Astrocyte (in vitro differentiated cells and primary cell): Measurements from ENCODE around the gene EIF1AD. TPM values are rescaled to one million over a fixed set of nuclear protein-coding genes. Genes with fewer than 3 reads are reported as not detected.

Source experiments
- DNase-seq: peaks from one replicate; pipeline ENCODE4 v3.0.0-alpha.2; 2010; ENCODE audit warnings: low read depth
- FAIRE-seq: peaks from 2 replicates; lab custom pipeline; 2011; peaks lifted over from hg19 to GRCh38; lab: Jason Lieb, UNC
- H2AFZ ChIP-seq: 2 replicates; pipeline ENCODE4 v1.6.0; 2012; ENCODE audit warnings: low read depth, low read length, inconsistent platforms
- H3K27ac ChIP-seq: 2 replicates; pipeline ENCODE4 v1.5.1; 2011; ENCODE audit warnings: low read depth, low read length, inconsistent platforms
- H3K27me3 ChIP-seq: 2 replicates; pipeline ENCODE4 v1.6.0; 2011; ENCODE audit warnings: low read length, inconsistent platforms; ENCODE audit not compliant: insufficient read depth
- H3K36me3 ChIP-seq: 2 replicates; pipeline ENCODE4 v1.5.1; 2011; ENCODE audit warnings: low read length, inconsistent platforms; ENCODE audit not compliant: insufficient read depth
- H3K4me1 ChIP-seq: 2 replicates; pipeline ENCODE4 v1.5.1; 2011; ENCODE audit warnings: low read length, inconsistent platforms; ENCODE audit not compliant: insufficient read depth
- H3K4me2 ChIP-seq: 2 replicates; pipeline ENCODE4 v1.6.0; 2012; ENCODE audit warnings: low read length, inconsistent platforms
- H3K4me3 ChIP-seq: 2 replicates; pipeline ENCODE4 v1.5.1; 2011; ENCODE audit warnings: low read depth, mild to moderate bottlenecking, low read length, inconsistent platforms; ENCODE audit not compliant: insufficient read depth
- H3K79me2 ChIP-seq: 2 replicates; pipeline ENCODE4 v1.6.0; 2012; ENCODE audit warnings: mild to moderate bottlenecking, low read length, inconsistent platforms; ENCODE audit not compliant: insufficient read depth
- H3K9ac ChIP-seq: 2 replicates; pipeline ENCODE4 v1.6.0; 2012; ENCODE audit warnings: mild to moderate bottlenecking, low read length, inconsistent platforms
- H3K9me3 ChIP-seq: 2 replicates; pipeline ENCODE4 v1.5.1; 2012; ENCODE audit warnings: low read depth, mild to moderate bottlenecking, low read length, inconsistent platforms; ENCODE audit not compliant: insufficient read depth
- H4K20me1 ChIP-seq: 2 replicates; pipeline ENCODE4 v1.6.0; 2012; ENCODE audit warnings: low read length, inconsistent platforms; ENCODE audit not compliant: insufficient read depth
- H3K27ac Mint-ChIP-seq: one replicate; pipeline ENCODE4 v1.8.0; 2021; ENCODE audit warnings: mild to moderate bottlenecking, mixed read lengths; ENCODE audit not compliant: unreplicated experiment
- H3K27me3 Mint-ChIP-seq: one replicate; pipeline ENCODE4 v1.8.0; 2021; ENCODE audit warnings: low read depth, mixed read lengths; ENCODE audit not compliant: unreplicated experiment
- H3K36me3 Mint-ChIP-seq: one replicate; pipeline ENCODE4 v1.8.0; 2021; ENCODE audit warnings: low read depth, mixed read lengths; ENCODE audit not compliant: unreplicated experiment
- H3K4me1 Mint-ChIP-seq: one replicate; pipeline ENCODE4 v1.8.0; 2021; ENCODE audit warnings: low read depth, mixed read lengths; ENCODE audit not compliant: unreplicated experiment
- H3K4me3 Mint-ChIP-seq: one replicate; pipeline ENCODE4 v1.8.0; 2021; ENCODE audit warnings: mild to moderate bottlenecking, moderate library complexity, mixed read lengths; ENCODE audit not compliant: unreplicated experiment
- H3K9me3 Mint-ChIP-seq: one replicate; pipeline ENCODE4 v1.8.0; 2021; ENCODE audit warnings: mild to moderate bottlenecking, mixed read lengths; ENCODE audit not compliant: unreplicated experiment
- EZH2 ChIP-seq: IDR thresholded peaks from 2 replicates; pipeline ENCODE4 v1.6.1; 2012; ENCODE audit warnings: mild to moderate bottlenecking, low read length, inconsistent platforms; ENCODE audit not compliant: insufficient read depth
- total RNA-seq: library from RNA; stranded (reverse); gene quantifications from 2 replicates; pipeline ENCODE4 v1.2.1, GENCODE V29; 2021
- TF ChIP-seq, protein P1 (sequence below): IDR thresholded peaks from 2 replicates; pipeline ENCODE4 v1.5.1; 2011; ENCODE audit warnings: low read depth, mild to moderate bottlenecking, inconsistent platforms, low read length, moderate library complexity; ENCODE audit not compliant: insufficient read depth

EIF1AD gene
- total RNA-seq, 1 donor from 2014 or later = 42.7 TPM

GRCh38 chr11:66047541-66048365 is 45.8 kb upstream of the EIF1AD start:
- Histone ChIP-seq H3K4me3 (no peak overlapping the region), H3K36me3 (no peaks in the 10 kb centered on the region), H3K4me1 (peaks cover 17% of the 10 kb centered on the region), H3K27ac (no peak overlapping the region), H3K4me2 (peak overlapping the region; percentile 31), H3K79me2 (peaks cover 7% of the 10 kb centered on the region), H3K27me3 (peaks cover 3% of the 10 kb centered on the region), H3K9me3 (no peaks in the 10 kb centered on the region), H4K20me1 (peaks cover under 1% of the 10 kb centered on the region), H3K9ac (no peak overlapping the region), H2AFZ (no peak overlapping the region)
- DNase-seq (peak; percentile 23), FAIRE-seq (no peak)
- H3K4me1 Mint-ChIP-seq = peaks cover 9% of the 10 kb centered on the region
- peaks cover 9% of the 10 kb centered on the region for H3K27me3 Mint-ChIP-seq
- no peak overlapping the region for H3K4me3 Mint-ChIP-seq
- no peaks in the 10 kb centered on the region for H3K9me3 Mint-ChIP-seq
- no peak overlapping the region for H3K27ac Mint-ChIP-seq
- peaks cover 3% of the 10 kb centered on the region for H3K36me3 Mint-ChIP-seq
- TF ChIP-seq, protein P1, sequence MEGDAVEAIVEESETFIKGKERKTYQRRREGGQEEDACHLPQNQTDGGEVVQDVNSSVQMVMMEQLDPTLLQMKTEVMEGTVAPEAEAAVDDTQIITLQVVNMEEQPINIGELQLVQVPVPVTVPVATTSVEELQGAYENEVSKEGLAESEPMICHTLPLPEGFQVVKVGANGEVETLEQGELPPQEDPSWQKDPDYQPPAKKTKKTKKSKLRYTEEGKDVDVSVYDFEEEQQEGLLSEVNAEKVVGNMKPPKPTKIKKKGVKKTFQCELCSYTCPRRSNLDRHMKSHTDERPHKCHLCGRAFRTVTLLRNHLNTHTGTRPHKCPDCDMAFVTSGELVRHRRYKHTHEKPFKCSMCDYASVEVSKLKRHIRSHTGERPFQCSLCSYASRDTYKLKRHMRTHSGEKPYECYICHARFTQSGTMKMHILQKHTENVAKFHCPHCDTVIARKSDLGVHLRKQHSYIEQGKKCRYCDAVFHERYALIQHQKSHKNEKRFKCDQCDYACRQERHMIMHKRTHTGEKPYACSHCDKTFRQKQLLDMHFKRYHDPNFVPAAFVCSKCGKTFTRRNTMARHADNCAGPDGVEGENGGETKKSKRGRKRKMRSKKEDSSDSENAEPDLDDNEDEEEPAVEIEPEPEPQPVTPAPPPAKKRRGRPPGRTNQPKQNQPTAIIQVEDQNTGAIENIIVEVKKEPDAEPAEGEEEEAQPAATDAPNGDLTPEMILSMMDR = no peak
- TF ChIP-seq EZH2 = no peak

- no peak overlapping the region for H3K27ac ChIP-seq
- Mint-ChIP-seq H3K36me3 (peaks cover 2% of the 10 kb centered on the region), H3K4me3 (no peak overlapping the region), H3K27ac (no peak overlapping the region), H3K4me1 (peaks cover 9% of the 10 kb centered on the region), H3K27me3 (peaks cover 9% of the 10 kb centered on the region), H3K9me3 (no peaks in the 10 kb centered on the region)
- peaks cover 17% of the 10 kb centered on the region for H3K4me1 ChIP-seq
- H3K27me3 ChIP-seq = peaks cover 3% of the 10 kb centered on the region
- no peaks in the 10 kb centered on the region for H3K9me3 ChIP-seq
- FAIRE-seq = no peak
- no peaks in the 10 kb centered on the region for H4K20me1 ChIP-seq
- no peaks in the 10 kb centered on the region for H3K36me3 ChIP-seq
- H3K79me2 ChIP-seq = no peaks in the 10 kb centered on the region
- DNase-seq = no peak
- no peak overlapping the region for H2AFZ ChIP-seq
- TF ChIP-seq, protein P1 = no peak
- TF ChIP-seq EZH2 = no peak
- H3K4me2 ChIP-seq = no peak overlapping the region
- no peak overlapping the region for H3K9ac ChIP-seq
- no peak overlapping the region for H3K4me3 ChIP-seq
Measured at GRCh38 chr11:66046901-66047300, 44.9 kb upstream of the EIF1AD start.

DNA sequence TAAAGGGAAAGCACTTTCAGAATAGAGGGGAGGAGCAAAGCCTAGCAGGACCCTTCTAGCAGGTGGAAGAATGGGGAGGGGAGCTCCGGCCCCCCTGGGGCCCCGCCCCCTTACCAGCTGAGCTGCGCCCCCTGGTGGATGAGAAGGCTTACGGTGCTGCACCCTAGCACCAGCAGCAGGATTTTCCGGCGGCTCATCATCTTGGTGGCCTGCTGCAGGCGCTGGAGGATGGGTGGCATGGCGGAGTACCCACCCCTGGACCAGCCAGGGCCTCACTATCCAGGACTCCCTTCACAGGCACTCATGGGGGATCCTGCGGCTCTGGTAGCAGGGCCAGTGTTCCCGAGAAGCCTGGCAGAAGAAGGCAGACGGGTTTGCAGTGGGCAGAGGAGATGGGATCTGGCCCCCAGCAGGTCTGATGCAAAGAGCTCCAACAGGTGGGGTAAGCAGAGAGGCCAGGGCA is 43.3 kb upstream of the EIF1AD start:
- H3K4me2 ChIP-seq = no peak overlapping the region
- H4K20me1 ChIP-seq = no peaks in the 10 kb centered on the region
- peaks cover 5% of the 10 kb centered on the region for H3K27me3 ChIP-seq
- Mint-ChIP-seq H3K9me3 (no peaks in the 10 kb centered on the region), H3K27ac (no peak overlapping the region), H3K4me1 (no peaks in the 10 kb centered on the region), H3K27me3 (peaks cover 12% of the 10 kb centered on the region), H3K36me3 (no peaks in the 10 kb centered on the region), H3K4me3 (no peak overlapping the region)
- H3K9me3 ChIP-seq = no peaks in the 10 kb centered on the region
- DNase-seq (peak; percentile 36), FAIRE-seq (no peak)
- peak overlapping the region; percentile 21 for H2AFZ ChIP-seq
- H3K27ac ChIP-seq = no peak overlapping the region
- no peak overlapping the region for H3K9ac ChIP-seq
- no peaks in the 10 kb centered on the region for H3K79me2 ChIP-seq
- no peak overlapping the region for H3K4me3 ChIP-seq
- TF ChIP-seq, protein P1 = peak; percentile 66
- TF ChIP-seq EZH2 = no peak
- no peaks in the 10 kb centered on the region for H3K36me3 ChIP-seq
- peaks cover 10% of the 10 kb centered on the region for H3K4me1 ChIP-seq
